ENCODE measurements around the gene G2E3.

DNA sequence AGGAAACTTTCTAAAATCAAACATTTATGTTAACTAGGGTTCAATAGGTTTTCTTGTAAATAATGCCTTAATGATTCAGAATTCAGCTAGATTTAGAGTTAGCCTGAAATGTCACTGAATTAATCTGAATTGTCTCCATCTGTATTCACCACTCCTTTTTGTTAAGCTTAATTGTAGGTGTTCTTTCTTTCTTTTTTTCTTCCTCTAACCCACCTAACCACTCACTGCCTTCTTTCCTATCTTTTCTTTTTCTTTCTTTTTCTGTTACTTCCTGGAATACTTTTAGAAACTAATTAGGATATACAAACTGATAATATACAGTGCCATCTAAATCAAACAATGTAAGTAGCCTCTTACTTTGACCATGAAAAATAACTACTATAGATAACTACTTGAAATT is 29.9 kb downstream of the G2E3 start:
- no peak for TF ChIP-seq POLR2A (IDR thresholded peaks at IDR 0.05)
- TF ChIP-seq, protein P1, sequence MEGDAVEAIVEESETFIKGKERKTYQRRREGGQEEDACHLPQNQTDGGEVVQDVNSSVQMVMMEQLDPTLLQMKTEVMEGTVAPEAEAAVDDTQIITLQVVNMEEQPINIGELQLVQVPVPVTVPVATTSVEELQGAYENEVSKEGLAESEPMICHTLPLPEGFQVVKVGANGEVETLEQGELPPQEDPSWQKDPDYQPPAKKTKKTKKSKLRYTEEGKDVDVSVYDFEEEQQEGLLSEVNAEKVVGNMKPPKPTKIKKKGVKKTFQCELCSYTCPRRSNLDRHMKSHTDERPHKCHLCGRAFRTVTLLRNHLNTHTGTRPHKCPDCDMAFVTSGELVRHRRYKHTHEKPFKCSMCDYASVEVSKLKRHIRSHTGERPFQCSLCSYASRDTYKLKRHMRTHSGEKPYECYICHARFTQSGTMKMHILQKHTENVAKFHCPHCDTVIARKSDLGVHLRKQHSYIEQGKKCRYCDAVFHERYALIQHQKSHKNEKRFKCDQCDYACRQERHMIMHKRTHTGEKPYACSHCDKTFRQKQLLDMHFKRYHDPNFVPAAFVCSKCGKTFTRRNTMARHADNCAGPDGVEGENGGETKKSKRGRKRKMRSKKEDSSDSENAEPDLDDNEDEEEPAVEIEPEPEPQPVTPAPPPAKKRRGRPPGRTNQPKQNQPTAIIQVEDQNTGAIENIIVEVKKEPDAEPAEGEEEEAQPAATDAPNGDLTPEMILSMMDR (IDR thresholded peaks at IDR 0.05 in 4 of 5, conservative IDR thresholded peaks at IDR 0.05 in 1 of 5): no peak

All from gastrocnemius medialis (tissue), 4 donors.